ENCODE results near the gene TGM4.

TGM4 gene

DNA sequence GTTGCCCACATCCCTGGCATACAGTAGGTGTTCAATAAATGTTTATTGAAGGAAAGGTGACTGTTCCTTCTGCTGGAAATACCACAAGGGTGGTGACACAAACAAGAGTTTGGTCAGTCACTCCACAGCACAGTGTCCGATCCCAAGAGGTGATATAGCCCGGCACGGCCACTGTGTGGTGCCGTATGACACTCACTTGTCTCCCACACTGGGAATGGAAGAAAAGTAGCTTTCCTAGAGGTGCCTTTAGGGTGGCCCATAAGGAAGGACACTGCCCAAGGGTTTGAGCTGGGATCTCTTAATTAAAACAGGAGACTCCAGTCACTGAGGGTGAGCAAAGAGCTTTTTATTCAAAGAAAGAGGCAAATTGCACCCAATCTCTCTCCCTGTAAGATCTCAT is 40.5 kb downstream of the TGM4 start:
- Histone ChIP-seq H2AFZ (ENCODE audit: low read depth) (no peak overlapping the region), H4K20me1 (ENCODE audit: insufficient read depth) (no peaks in the 10 kb centered on the region), H3K4me2 (no peak overlapping the region), H3K9ac (no peak overlapping the region), H3K27me3 (ENCODE audit: insufficient read depth, low read depth) (no peaks in the 10 kb centered on the region), H3K4me3 (IDR thresholded peaks at IDR 0.05; ENCODE audit: insufficient read depth, low read depth, low read length) (no peak overlapping the region), H3K36me3 (ENCODE audit: insufficient read depth) (no peaks in the 10 kb centered on the region), H3K79me2 (ENCODE audit: insufficient read depth, low read depth) (no peaks in the 10 kb centered on the region), H3K4me1 (ENCODE audit: low read depth, poor library complexity, severe bottlenecking) (no peaks in the 10 kb centered on the region), H3K27ac (no peak overlapping the region)
- TF ChIP-seq, protein P1, sequence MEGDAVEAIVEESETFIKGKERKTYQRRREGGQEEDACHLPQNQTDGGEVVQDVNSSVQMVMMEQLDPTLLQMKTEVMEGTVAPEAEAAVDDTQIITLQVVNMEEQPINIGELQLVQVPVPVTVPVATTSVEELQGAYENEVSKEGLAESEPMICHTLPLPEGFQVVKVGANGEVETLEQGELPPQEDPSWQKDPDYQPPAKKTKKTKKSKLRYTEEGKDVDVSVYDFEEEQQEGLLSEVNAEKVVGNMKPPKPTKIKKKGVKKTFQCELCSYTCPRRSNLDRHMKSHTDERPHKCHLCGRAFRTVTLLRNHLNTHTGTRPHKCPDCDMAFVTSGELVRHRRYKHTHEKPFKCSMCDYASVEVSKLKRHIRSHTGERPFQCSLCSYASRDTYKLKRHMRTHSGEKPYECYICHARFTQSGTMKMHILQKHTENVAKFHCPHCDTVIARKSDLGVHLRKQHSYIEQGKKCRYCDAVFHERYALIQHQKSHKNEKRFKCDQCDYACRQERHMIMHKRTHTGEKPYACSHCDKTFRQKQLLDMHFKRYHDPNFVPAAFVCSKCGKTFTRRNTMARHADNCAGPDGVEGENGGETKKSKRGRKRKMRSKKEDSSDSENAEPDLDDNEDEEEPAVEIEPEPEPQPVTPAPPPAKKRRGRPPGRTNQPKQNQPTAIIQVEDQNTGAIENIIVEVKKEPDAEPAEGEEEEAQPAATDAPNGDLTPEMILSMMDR (conservative IDR thresholded peaks at IDR 0.05; ENCODE audit: low read depth, low read length) = no peak

DNA sequence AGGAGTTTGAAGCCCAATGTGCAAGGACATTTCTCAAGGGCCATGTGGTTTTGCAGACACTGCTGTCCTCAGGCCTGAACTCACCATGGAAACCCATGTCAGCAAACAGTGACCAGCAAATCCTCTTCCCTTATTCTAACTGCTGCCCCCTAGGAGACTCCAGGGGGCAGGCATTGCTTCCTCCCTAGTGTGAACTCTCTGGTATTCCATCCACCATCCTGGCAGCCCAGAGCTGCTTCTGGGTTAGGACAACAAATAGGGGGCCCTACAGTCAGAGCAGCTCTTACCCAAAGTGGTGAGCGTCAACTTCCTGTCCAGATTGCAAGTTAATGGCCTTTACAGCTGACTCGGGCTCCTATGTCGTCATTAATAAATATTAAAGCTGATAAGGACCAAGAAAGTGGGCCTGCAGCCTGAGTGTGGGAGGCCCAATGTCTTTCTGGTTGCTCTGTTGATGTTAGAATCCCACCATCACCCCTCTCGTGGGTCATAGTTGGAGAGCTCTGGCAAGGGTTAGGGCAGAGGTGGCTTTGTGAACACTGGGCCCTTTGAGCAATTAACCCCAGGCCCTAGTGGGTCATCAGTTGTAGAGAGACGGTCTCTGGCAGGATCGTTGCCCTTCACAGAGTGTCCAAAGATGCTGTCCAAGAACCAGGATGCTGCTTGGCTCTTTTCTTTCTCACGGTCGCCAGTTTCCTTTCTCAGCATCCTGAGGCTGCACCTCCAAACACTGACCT is 41.5 kb downstream of the TGM4 start:
- no peak overlapping the region for H3K27ac ChIP-seq
- H3K4me1 ChIP-seq (ENCODE audit: low read depth, poor library complexity, severe bottlenecking) = no peaks in the 10 kb centered on the region
- H3K9ac ChIP-seq = no peak overlapping the region
- no peak overlapping the region for H2AFZ ChIP-seq (ENCODE audit: low read depth)
- no peak overlapping the region for H3K4me3 ChIP-seq (IDR thresholded peaks at IDR 0.05; ENCODE audit: insufficient read depth, low read depth, low read length)
- TF ChIP-seq, protein P1 (conservative IDR thresholded peaks at IDR 0.05; ENCODE audit: low read depth, low read length) = no peak
- no peaks in the 10 kb centered on the region for H4K20me1 ChIP-seq (ENCODE audit: insufficient read depth)
- no peaks in the 10 kb centered on the region for H3K79me2 ChIP-seq (ENCODE audit: insufficient read depth, low read depth)
- H3K36me3 ChIP-seq (ENCODE audit: insufficient read depth) = no peaks in the 10 kb centered on the region
- H3K27me3 ChIP-seq (ENCODE audit: insufficient read depth, low read depth) = no peaks in the 10 kb centered on the region
- no peak overlapping the region for H3K4me2 ChIP-seq

DNA sequence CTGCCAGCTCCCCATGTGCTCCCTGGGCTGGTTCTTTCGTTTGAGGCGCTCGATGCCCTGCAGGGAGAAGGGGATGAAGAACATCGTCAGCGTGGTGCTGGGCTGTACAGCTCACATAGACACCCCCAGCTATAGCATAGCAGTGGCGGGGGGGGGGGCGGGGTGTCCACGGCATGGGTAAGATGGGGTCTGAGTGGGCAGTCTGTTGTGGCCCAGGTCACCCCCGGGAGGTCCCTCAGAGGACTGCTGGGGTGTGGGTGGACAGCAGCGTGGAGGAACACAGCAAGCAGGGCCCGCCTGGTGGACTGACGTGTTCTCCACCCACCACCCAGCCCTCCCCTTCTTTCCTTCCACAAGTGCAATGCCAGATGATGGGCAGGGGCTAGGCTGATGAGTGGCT is 43.7 kb downstream of the TGM4 start:
- TF ChIP-seq, protein P1 (conservative IDR thresholded peaks at IDR 0.05; ENCODE audit: low read depth, low read length) = no peak
- H3K4me2 ChIP-seq = no peak overlapping the region
- no peaks in the 10 kb centered on the region for H3K79me2 ChIP-seq (ENCODE audit: insufficient read depth, low read depth)
- no peak overlapping the region for H3K9ac ChIP-seq
- no peak overlapping the region for H3K4me3 ChIP-seq (IDR thresholded peaks at IDR 0.05; ENCODE audit: insufficient read depth, low read depth, low read length)
- no peaks in the 10 kb centered on the region for H3K36me3 ChIP-seq (ENCODE audit: insufficient read depth)
- H2AFZ ChIP-seq (ENCODE audit: low read depth) = no peak overlapping the region
- no peak overlapping the region for H3K27ac ChIP-seq
- H3K4me1 ChIP-seq (ENCODE audit: low read depth, poor library complexity, severe bottlenecking) = no peaks in the 10 kb centered on the region
- no peaks in the 10 kb centered on the region for H4K20me1 ChIP-seq (ENCODE audit: insufficient read depth)
- no peaks in the 10 kb centered on the region for H3K27me3 ChIP-seq (ENCODE audit: insufficient read depth, low read depth)

DNA sequence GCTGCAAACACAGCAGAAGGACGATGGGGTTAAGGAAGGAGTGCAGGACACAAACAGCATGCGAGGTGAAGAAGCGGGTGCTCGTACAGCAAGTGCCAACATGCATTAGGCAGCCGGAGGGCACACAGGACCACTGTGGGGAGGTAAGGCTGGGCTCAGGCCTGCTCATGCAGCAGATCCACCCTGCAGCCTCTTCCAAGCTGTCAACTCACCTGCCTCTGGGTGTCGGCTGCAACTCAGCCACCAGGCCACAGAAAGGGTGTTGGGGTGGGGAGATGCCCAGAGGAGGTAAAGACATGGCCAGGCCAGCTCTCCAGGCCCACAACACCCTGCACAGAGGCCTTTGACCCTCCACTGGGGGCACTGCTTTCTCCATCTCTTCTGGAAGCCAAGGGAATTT is 44.2 kb downstream of the TGM4 start:
- Histone ChIP-seq H2AFZ (ENCODE audit: low read depth) (no peak overlapping the region), H3K27ac (no peak overlapping the region), H3K9ac (no peak overlapping the region), H3K4me2 (no peak overlapping the region), H3K27me3 (ENCODE audit: insufficient read depth, low read depth) (no peaks in the 10 kb centered on the region), H3K4me3 (IDR thresholded peaks at IDR 0.05; ENCODE audit: insufficient read depth, low read depth, low read length) (no peak overlapping the region), H3K4me1 (ENCODE audit: low read depth, poor library complexity, severe bottlenecking) (no peaks in the 10 kb centered on the region), H3K79me2 (ENCODE audit: insufficient read depth, low read depth) (no peaks in the 10 kb centered on the region), H4K20me1 (ENCODE audit: insufficient read depth) (no peaks in the 10 kb centered on the region), H3K36me3 (ENCODE audit: insufficient read depth) (no peaks in the 10 kb centered on the region)
- TF ChIP-seq, protein P1 (conservative IDR thresholded peaks at IDR 0.05; ENCODE audit: low read depth, low read length) = no peak
